Activated gamma-delta T cell (primary cell): ENCODE data around the gene CNNM4.

Experiments
- DNase-seq: peaks from one replicate; lab custom pipeline; 2025; lab: John Stamatoyannopoulos, UW

The CNNM4 gene

GRCh38 chr2:96859099-96859649 lies 98.5 kb downstream of the CNNM4 start:
- DNase-seq = no peak

- no peak for DNase-seq
Observed at GRCh38 chr2:96859681-96860064, 99.0 kb downstream of the CNNM4 start.

GRCh38 chr2:96860065-96861029 lies 99.6 kb downstream of the CNNM4 start:
- DNase-seq = peak; percentile 19

- no peak for DNase-seq
Observed at GRCh38 chr2:96861074-96861473, 100.4 kb downstream of the CNNM4 start.
